Measurements from ENCODE around the gene GSTT2B.
"Not testable (repeated sequence)": the region's sequence is repeated elsewhere in the genome, so short reads cannot be mapped to it uniquely, and the experiment has no call there.

GSTT2B gene

GRCh38 chr22:23961084-23961771 is at the start of gene GSTT2B:
Gene GSTT2B (minus strand): TSS chr22:23961195. CDS start chr22:23961131, 64 bp downstream.
- not testable (repeated sequence) for H3K4me3 ChIP-seq (ENCODE audit: low read length)

GRCh38 chr22:24010018-24010391 is 49.0 kb upstream of the GSTT2B start:
- no peak for TF ChIP-seq ZNF274 (IDR thresholded peaks at IDR 0.05; ENCODE audit: low read depth, low read length)
- no peak overlapping the region for H3K4me3 ChIP-seq (ENCODE audit: low read length)

- no peak for TF ChIP-seq ZNF274 (IDR thresholded peaks at IDR 0.05; ENCODE audit: low read depth, low read length)
- no peak overlapping the region for H3K4me3 ChIP-seq (ENCODE audit: low read length)
Measured at GRCh38 chr22:24009227-24010017, 48.4 kb upstream of the GSTT2B start.

- TF ChIP-seq ZNF274 (IDR thresholded peaks at IDR 0.05; ENCODE audit: low read depth, low read length): no peak
Measured at GRCh38 chr22:24008381-24009226, 47.6 kb upstream of the GSTT2B start.

GRCh38 chr22:24008022-24008283 is 47.0 kb upstream of the GSTT2B start:
- no peak overlapping the region for H3K4me3 ChIP-seq (ENCODE audit: low read length)
- TF ChIP-seq ZNF274 (IDR thresholded peaks at IDR 0.05; ENCODE audit: low read depth, low read length): no peak

More at GRCh38 chr22:24008381-24009226, 47.6 kb upstream of the GSTT2B start:
- H3K4me3 ChIP-seq (ENCODE audit: low read length): no peak overlapping the region

GRCh38 chr22:24007253-24008021 is 46.4 kb upstream of the GSTT2B start:
- no peak for TF ChIP-seq ZNF274 (IDR thresholded peaks at IDR 0.05; ENCODE audit: low read depth, low read length)
- no peak overlapping the region for H3K4me3 ChIP-seq (ENCODE audit: low read length)

GRCh38 chr22:24006914-24007214 is 45.9 kb upstream of the GSTT2B start:
- no peak for TF ChIP-seq ZNF274 (IDR thresholded peaks at IDR 0.05; ENCODE audit: low read depth, low read length)
- H3K4me3 ChIP-seq (ENCODE audit: low read length): no peak overlapping the region

GRCh38 chr22:24006207-24006913 is 45.4 kb upstream of the GSTT2B start:
- H3K4me3 ChIP-seq (ENCODE audit: low read length): no peak overlapping the region
- TF ChIP-seq ZNF274 (IDR thresholded peaks at IDR 0.05; ENCODE audit: low read depth, low read length): no peak

GRCh38 chr22:24005201-24005600 is 44.2 kb upstream of the GSTT2B start, which contains the start of gene GSTT4:
Gene GSTT4 (minus strand): TSS chr22:24005453. CDS start chr22:24005356, 97 bp downstream.
- TF ChIP-seq ZNF274 (IDR thresholded peaks at IDR 0.05; ENCODE audit: low read depth, low read length): no peak
- H3K4me3 ChIP-seq (ENCODE audit: low read length): no peak within 1 kb of the TSS

- TF ChIP-seq ZNF274 (IDR thresholded peaks at IDR 0.05; ENCODE audit: low read depth, low read length): no peak
- H3K4me3 ChIP-seq (ENCODE audit: low read length): no peak overlapping the region
Measured at GRCh38 chr22:24003887-24004286, 42.9 kb upstream of the GSTT2B start.

- no peak overlapping the region for H3K4me3 ChIP-seq (ENCODE audit: low read length)
- TF ChIP-seq ZNF274 (IDR thresholded peaks at IDR 0.05; ENCODE audit: low read depth, low read length): no peak
Measured at GRCh38 chr22:24002851-24003250, 41.9 kb upstream of the GSTT2B start.

- TF ChIP-seq ZNF274 (IDR thresholded peaks at IDR 0.05; ENCODE audit: low read depth, low read length): no peak
- no peak overlapping the region for H3K4me3 ChIP-seq (ENCODE audit: low read length)
Measured at GRCh38 chr22:24002272-24002671, 41.3 kb upstream of the GSTT2B start.

- H3K4me3 ChIP-seq (ENCODE audit: low read length): no peak overlapping the region
- TF ChIP-seq ZNF274 (IDR thresholded peaks at IDR 0.05; ENCODE audit: low read depth, low read length): no peak
Measured at GRCh38 chr22:24001314-24001713, 40.3 kb upstream of the GSTT2B start.

- H3K4me3 ChIP-seq (ENCODE audit: low read length): not testable (repeated sequence)
Measured at GRCh38 chr22:23999779-24000178, 38.8 kb upstream of the GSTT2B start.
